Left forelimb (tissue), 1 donor: ENCODE data around the gene ACIN1.

Experiments
- DNase-seq: peaks from one replicate; pipeline ENCODE4 v3.0.0-alpha.2; 2018; ENCODE audit warnings: low spot score

ACIN1 gene

GRCh38 chr14:23013054-23013748, 81.7 kb downstream of the ACIN1 start:
- no peak for DNase-seq

- DNase-seq = peak; percentile 85
Observed at GRCh38 chr14:23009939-23010726, 84.8 kb downstream of the ACIN1 start, which contains the start of gene C14orf93. TSS of gene C14orf93 (minus strand) at chr14:23010143. CDS start at chr14:22999023, 11,120 bp downstream.

- no peak for DNase-seq
Observed at GRCh38 chr14:23009483-23009938, 85.4 kb downstream of the ACIN1 start.

GRCh38 chr14:23008831-23009230, 86.1 kb downstream of the ACIN1 start:
- no peak for DNase-seq
